ENCODE results near the gene UBR3. TPM values are rescaled to one million over a fixed set of nuclear protein-coding genes. Genes with fewer than 3 reads are reported as not detected.
"Not testable (repeated sequence)": the region's sequence is repeated elsewhere in the genome, so short reads cannot be mapped to it uniquely, and the experiment has no call there.

The UBR3 gene
- 67.9 TPM for total RNA-seq

GRCh38 chr2:169827272-169828140 lies at the start of gene UBR3:
TSS of gene UBR3 (plus strand) at chr2:169827454. CDS start at chr2:169827508, 54 bp downstream.
- DNase-seq (ENCODE audit: low spot score) = peak; percentile 95

- DNase-seq (ENCODE audit: low spot score) = no peak
These were observed 48.8 kb upstream of the UBR3 start for GRCh38 chr2:169778446-169778845.

- DNase-seq (ENCODE audit: low spot score) = no peak
These were observed 45.8 kb upstream of the UBR3 start for GRCh38 chr2:169781249-169782013.

GRCh38 chr2:169782513-169782912 lies 44.7 kb upstream of the UBR3 start:
- no peak for DNase-seq (ENCODE audit: low spot score)

- no peak for DNase-seq (ENCODE audit: low spot score)
These were observed 36.7 kb upstream of the UBR3 start for GRCh38 chr2:169790581-169790980.

GRCh38 chr2:169795181-169795580 lies 32.1 kb upstream of the UBR3 start:
- no peak for DNase-seq (ENCODE audit: low spot score)

GRCh38 chr2:169796441-169796840 lies 30.8 kb upstream of the UBR3 start:
- DNase-seq (ENCODE audit: low spot score) = no peak

- DNase-seq (ENCODE audit: low spot score) = no peak
These were observed 29.7 kb upstream of the UBR3 start for GRCh38 chr2:169797601-169798000.

GRCh38 chr2:169798397-169798717 lies 28.9 kb upstream of the UBR3 start:
- DNase-seq (ENCODE audit: low spot score) = no peak

- peak; percentile 94 for DNase-seq (ENCODE audit: low spot score)
These were observed 28.3 kb upstream of the UBR3 start, which contains the start of gene SSB for GRCh38 chr2:169798718-169799592. TSS of gene SSB (plus strand) at chr2:169798871. CDS start at chr2:169800961, 2,090 bp downstream.

- no peak for DNase-seq (ENCODE audit: low spot score)
These were observed 23.8 kb upstream of the UBR3 start for GRCh38 chr2:169803480-169803879.

- DNase-seq (ENCODE audit: low spot score) = no peak
These were observed 20.7 kb upstream of the UBR3 start for GRCh38 chr2:169806586-169806985.

GRCh38 chr2:169808221-169808620 lies 19.0 kb upstream of the UBR3 start:
- DNase-seq (ENCODE audit: low spot score) = no peak

GRCh38 chr2:169815849-169816248 lies 11.4 kb upstream of the UBR3 start:
- no peak for DNase-seq (ENCODE audit: low spot score)

- not testable (repeated sequence) for DNase-seq (ENCODE audit: low spot score)
These were observed 10.3 kb upstream of the UBR3 start for GRCh38 chr2:169816961-169817360.

GRCh38 chr2:169817369-169817768 lies 9.9 kb upstream of the UBR3 start:
- DNase-seq (ENCODE audit: low spot score) = not testable (repeated sequence)

GRCh38 chr2:169818241-169818640 lies 9.0 kb upstream of the UBR3 start:
- DNase-seq (ENCODE audit: low spot score) = no peak

GRCh38 chr2:169819106-169819505 lies 8.1 kb upstream of the UBR3 start:
- no peak for DNase-seq (ENCODE audit: low spot score)

- not testable (repeated sequence) for DNase-seq (ENCODE audit: low spot score)
These were observed 7.2 kb upstream of the UBR3 start for GRCh38 chr2:169820101-169820500.

- no peak for DNase-seq (ENCODE audit: low spot score)
These were observed 5.2 kb upstream of the UBR3 start for GRCh38 chr2:169822036-169822435.

- no peak for DNase-seq (ENCODE audit: low spot score)
These were observed 4.4 kb upstream of the UBR3 start for GRCh38 chr2:169822785-169823392.

GRCh38 chr2:169823996-169824372 lies 3.3 kb upstream of the UBR3 start:
- no peak for DNase-seq (ENCODE audit: low spot score)

All from ureter (tissue), 1 donor.